Testis (tissue), 2 donors: ENCODE results near the gene C10orf95.

ENCODE experiments used
- CTCF ChIP-seq, 3 experiments: fragments of 450-650 bp in 2 of 3; fragments of 200-600 bp in 1 of 3; sonication (generic) in 1 of 3; IDR thresholded peaks; one replicate each; pipeline ENCODE4 v1.5.1; 2016 to 2019; ENCODE audit warnings: antibody characterized with exemption in 3 of 3, mild to moderate bottlenecking in 2 of 3, moderate library complexity in 1 of 3
- POLR2A ChIP-seq: fragments of 450-650 bp; IDR thresholded peaks from one replicate; pipeline ENCODE4 v1.6.1; 2017; ENCODE audit warnings: antibody characterized with exemption, mild to moderate bottlenecking, moderate library complexity

GRCh38 chr10:102461187-102462054 is 10.1 kb upstream of the C10orf95 start:
- TF ChIP-seq CTCF (IDR thresholded peaks at IDR 0.05): no peak
- no peak for TF ChIP-seq POLR2A
